Measurements from ENCODE around the gene KRTAP5-2.

DNA sequence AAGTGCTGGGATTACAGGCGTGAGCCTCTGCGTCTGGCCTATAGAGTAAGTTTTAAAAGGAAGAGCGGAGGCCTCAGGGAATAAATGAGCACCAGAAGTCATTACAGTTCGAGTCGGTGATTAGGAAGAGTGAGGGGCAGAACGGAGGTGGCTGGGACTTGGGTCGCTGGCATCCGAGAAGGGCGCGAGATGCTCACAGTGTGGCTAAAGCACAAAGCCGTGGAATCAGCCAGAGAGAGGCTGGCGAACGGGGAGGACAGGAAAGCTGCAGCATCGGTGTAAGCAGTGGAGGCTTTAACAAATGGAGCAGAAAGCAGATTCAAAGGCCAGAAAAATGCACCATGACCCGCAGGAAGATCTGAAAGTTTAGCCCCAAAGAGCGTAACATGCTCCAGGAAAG lies 26.5 kb upstream of the KRTAP5-2 start:
- TF ChIP-seq, protein P1, sequence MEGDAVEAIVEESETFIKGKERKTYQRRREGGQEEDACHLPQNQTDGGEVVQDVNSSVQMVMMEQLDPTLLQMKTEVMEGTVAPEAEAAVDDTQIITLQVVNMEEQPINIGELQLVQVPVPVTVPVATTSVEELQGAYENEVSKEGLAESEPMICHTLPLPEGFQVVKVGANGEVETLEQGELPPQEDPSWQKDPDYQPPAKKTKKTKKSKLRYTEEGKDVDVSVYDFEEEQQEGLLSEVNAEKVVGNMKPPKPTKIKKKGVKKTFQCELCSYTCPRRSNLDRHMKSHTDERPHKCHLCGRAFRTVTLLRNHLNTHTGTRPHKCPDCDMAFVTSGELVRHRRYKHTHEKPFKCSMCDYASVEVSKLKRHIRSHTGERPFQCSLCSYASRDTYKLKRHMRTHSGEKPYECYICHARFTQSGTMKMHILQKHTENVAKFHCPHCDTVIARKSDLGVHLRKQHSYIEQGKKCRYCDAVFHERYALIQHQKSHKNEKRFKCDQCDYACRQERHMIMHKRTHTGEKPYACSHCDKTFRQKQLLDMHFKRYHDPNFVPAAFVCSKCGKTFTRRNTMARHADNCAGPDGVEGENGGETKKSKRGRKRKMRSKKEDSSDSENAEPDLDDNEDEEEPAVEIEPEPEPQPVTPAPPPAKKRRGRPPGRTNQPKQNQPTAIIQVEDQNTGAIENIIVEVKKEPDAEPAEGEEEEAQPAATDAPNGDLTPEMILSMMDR (IDR thresholded peaks at IDR 0.05; ENCODE audit: low read length) = no peak
- TF ChIP-seq EZH2 (optimal IDR thresholded peaks at IDR 0.05; ENCODE audit: low read depth, low read length) (no peak), EZH2phosphoT487 (IDR thresholded peaks at IDR 0.05; ENCODE audit: low read length) (no peak)

All from MM.1S (cell line).